ENCODE results near the gene MYL10.
"Not testable (repeated sequence)": the region's sequence is repeated elsewhere in the genome, so short reads cannot be mapped to it uniquely, and the experiment has no call there.

Gene MYL10

DNA sequence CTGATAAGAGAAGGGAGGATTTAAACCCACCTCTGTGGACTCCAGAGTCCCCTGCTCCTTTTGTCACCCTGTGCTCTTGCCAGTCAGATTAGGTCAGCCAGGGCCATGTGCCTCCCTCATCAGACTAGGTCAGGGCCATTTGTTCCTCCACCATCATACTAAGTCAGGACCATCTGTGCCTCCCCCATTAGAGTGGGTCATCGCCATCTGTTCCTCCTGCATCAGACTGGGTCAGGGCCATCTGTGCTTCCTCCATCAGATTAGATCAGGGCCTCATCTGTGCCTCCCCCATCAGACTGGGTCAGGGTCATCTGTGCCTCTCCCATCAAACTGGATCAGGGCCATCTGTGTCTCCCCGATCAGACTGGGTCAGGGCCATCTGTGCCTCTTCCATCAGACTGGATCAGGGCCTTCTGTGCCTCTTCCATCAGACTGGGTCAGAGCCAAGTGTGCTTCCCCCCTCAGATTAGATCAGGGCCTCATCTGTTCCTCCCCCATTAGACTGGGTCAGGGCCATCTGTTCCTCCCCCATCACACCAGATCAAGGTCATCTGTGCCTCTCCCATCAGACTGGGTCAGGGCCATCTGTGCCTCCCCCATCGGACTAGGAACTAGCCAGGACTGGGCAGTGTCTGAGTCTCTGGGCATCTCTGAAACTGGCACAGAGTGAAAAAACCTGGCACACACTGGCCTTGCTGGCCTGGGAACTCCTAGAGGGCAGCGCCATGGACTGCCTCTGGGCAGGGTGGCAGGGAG, 11.5 kb downstream of the MYL10 start:
- FAIRE-seq = no peak

DNA sequence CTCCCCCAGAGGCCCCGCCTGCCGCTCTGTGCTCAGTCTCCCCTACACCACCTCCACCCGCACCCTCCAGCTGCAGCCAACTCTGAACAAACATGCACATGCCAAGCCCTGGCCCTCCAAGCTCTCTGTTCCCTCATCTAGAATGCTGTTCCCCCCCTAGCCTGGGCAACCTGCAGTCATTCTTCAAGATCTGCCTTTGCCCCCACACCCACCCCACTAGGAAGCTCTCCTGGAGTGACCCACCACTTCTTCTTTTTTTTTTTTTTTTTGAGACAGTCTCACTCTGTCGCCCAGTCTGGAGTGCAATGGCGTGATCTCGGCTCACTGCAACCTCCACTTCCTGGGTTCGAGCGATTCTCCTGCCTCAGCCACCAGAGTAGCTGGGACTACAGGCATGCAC, 13.7 kb downstream of the MYL10 start:
- FAIRE-seq = no peak

DNA sequence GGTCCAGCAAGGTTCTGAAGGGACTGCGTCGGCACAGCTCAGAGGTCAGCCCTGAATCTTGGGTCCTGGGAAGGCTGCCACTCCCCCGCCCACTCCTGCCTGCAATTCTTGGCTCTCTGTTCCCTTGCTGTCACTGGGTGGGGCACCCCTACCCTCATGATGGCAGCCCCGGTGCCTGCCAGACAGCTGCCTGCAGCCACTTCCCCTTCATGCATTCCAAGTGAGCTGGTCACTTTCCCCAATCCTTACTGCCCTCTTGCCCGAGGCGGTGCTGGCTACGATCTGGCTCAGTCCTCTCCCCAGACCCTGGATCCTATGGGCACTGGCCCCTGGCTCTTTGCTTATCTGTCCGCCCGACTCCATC, 14.2 kb downstream of the MYL10 start:
- FAIRE-seq = no peak

DNA sequence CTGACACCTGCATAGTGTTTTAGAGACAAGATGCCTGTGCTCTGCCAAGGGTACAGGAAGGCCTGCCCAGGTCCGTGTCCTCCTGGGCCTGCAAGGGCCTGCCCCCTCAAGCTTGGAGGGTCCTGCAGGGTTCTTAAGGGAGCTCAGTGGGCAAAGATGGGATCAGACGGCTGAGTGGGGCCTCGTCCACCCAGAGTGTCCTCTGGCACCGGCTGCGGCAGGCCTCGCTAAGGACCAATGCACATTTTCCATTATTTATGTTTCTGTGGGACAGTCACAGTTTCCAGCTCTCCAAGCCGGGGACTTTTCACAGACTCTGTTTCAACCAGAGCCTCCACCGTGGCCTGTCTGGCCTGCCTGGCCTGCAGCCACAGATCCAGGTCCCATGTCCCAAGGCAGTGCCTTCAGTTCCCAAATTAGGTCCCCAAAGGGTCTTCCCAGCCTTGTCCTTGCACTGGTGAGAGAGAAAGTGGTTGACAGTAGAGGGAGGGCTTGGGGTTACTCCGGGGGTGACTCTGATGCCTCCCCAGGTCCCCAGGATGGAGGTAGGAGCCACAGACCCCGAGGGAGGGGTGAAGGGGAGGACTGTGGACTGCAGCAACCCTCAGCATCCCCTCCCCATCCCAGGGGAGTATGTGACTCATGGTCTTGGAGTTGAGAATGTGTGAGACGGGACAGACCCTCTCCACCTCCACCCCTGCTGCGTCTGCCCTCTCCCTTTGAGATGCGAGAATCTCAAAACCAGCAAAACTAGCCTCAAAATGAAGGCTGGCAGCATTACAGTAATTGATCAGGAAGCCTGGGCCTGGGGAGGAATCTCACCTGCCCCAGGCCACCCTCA, 14.8 kb downstream of the MYL10 start:
- no peak for FAIRE-seq

DNA sequence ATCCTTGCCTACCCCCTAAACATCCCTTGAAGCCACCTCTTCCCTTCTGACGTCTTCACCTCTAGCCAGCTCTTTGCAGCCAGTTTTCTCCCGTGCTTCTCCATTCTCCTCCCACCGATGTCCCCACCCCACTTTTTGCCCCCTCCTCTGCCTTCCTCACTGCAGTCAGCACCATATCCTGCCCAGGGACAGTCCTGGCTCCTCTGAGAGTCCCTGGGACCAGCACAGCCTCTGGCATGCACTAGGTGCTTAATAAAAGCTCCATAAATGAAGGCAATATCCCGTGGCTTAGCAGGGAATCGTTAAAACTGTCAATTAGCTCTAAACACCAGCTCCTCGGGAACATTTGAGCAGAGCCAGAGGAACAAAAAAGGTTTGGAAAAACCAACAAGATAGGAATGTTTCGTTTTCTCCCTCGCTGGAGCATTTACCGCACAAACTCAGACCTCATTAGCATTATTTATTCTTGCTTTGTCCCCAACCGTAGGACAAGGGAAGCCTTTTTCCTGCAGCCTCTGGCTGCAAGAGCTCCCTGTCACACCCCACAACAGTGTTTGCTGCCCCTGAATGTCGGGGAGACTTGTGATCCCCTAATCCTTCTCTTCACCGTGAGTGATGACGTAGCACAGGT, 16.1 kb downstream of the MYL10 start:
- FAIRE-seq = no peak

DNA sequence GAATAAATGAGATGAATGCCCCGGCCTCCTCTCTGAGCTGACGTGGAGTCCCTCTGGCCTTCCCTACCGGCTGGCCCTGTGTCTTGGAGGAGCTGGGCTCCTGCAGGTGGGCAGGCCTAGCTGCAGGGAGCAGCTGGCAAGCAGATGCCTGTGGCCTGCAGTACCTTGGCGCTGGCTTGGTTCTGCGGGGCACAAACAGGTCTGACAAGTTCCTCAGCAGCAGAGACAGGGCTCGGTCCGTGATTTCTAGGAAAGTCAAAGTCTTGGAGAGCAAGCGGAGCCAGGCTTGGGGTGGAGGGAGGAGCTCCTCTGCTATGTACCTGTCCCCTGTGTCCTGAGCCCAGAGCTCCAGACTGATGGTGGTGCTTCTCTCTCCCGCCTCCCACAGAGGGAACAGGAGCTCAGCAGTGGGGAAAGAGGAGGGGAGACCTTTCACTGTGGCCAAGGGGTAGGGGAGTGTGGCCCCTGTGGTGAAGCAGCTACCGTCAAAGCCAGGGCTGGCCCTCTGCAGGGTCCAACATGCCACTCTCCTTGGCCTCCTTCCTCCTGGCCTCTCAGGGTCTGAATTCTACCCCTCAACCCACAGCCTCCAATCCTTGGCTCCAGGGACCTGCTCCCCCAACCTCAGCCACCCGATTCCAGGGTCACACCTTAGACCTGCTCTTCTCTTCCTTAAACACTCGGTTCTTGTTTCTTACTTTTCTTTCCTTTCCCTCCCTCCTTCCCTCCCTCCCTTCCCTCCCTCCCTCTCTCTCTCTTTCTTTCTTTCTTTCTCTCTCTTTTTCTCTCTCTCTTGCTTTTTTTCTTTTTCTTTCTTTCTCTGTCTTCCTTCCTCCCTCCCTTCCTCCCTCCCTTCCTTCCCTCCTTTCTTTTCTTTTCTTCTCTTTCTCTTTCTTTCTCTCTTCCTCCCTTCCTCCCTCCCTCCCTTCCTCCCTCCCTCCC, 20.1 kb downstream of the MYL10 start:
- FAIRE-seq = no peak

DNA sequence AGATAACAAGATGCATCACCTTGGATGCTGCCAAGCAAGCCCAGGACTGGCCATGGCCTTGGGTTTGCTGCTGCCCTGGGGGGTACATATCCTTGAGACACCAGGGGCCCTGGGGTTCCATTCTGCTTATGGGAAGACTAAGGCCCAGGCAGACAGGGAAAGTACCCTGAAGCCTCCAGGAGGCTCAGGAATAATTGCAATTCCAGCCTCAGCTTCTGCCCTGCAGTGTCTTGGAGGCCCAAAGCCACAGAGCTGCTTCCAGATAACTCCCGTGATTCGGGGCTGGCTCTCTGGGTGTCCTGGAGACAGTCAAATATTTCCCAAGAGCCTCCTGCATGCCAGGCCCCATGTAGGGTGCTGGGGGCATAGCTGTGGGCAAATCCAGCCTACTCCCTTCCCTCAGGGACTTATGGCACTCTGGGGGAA, 22.6 kb downstream of the MYL10 start:
- no peak for FAIRE-seq

DNA sequence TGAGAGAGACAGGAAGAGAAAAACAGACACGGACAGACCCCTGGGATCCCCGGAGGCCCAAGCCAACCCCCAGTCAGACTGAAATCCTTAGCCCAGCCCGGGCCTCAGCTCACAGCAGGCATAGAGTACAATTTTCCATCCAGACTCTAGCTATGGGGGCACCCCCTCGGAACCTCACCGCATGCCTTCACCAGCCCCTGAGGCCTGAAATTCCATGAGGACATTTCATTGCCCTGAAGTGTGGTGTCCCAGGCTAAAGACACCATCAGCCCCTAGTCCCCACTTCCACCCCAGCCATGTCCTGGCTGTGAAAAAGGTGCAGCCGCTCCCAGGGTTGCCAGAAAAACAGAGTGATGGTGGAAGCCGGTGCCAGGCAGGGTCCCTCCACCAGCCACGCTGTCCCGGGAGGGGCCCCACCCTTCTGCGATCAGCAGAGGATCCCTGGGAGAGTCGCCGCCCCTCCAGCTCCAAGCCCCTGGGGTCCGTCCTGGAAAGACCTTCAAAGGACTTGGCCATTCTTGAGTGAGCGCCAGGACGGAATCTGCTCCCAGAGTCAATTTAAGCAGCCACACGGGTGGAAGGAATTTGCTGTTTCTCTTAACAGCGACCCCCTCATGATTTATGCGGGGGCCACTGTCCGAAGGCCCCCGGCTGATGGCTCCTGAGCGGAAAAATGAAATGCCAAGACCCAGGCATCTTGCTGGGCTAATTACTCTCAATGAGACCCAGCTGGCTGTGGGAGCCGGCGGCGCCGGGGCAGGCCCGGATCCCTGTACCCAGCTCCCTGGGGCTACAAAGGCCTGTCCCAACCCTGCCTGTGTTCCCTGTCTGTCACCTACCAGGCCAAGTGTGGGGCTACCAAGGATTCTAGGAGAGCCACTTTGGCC, 23.2 kb downstream of the MYL10 start:
- no peak for FAIRE-seq

DNA sequence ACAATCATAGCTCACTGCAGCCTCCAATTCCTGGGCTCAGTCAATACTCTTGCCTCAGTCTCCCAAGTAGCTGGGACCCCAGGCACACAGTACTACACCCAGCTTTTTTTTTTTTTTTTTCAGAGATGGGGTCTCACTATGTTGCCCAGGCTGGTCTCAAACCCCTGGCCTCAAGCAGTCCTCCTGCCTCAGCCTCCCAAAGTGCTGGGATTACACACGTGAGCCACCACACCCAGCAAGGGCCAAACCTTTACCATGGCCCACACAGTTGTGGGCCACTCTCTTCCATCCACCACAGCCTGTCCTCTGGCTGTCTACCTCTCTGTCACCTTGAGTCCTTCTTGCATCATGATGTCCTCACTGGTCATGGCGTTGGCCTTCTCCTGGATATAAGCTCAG, 24.2 kb downstream of the MYL10 start:
- FAIRE-seq = not testable (repeated sequence)

DNA sequence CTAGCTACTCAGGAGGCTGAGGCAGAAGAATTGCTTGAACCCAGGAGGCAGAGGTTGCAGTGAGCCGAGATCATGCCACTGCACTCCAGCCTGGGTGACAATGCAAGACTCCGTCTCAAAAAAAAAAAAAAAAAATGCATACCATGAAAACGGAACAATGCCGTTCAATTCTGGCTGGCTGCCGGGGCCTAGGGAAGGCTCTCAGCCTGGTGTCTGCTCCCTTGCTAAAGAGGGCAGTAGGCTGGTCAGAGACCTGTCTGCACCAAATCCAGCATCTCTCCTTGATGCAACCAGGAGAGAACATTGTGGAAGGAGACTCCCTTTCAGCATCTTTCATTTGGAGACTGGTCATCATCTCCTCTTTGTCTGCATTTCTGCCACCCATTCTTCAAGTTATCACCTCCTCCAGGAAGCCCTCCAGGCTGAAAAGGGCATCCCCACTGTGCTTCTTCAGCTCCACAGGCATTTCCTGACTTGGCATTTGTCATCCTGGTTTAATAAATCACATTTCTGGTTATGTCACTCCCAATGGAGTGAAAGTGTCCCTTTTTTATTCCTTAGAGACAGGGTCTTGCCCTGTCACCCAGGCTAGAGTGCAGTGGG, 24.7 kb downstream of the MYL10 start:
- FAIRE-seq = no peak

DNA sequence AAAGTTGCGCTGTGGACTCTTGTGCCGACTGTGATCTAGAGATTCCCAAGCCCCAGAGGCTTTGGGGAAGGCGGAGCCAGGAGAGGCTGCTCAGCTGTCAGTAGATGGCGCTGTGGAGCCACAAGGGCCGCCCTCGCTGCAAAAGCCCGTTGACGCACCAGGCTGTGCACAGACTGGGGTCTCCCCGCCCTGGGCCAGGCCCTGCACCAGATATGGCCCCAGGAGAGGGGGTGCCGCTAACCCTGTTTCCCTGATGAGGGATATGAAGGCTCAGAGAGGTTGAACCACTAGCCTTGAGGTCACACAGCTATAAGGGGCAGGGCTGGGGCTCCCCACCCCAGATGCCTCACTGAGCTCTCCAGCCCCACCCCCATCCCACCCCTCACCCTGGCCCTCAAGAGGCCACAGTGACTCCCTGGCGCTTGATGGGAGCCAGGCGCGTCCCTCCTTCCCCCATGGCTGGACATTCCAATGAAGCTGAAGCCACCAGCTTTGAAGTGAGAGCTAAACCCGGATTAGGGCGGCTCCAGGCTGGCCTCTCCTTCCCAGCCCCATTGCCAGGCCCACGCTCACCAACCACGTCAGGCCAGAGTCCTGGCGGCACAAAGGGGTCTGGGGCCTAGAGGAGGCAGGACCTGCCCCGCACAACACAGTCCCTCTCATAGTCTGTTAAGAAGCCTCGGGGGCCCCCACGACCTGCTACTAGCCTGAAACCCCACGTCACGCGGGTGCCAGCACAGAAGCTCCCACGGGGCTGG, 26.4 kb downstream of the MYL10 start:
- no peak for FAIRE-seq

DNA sequence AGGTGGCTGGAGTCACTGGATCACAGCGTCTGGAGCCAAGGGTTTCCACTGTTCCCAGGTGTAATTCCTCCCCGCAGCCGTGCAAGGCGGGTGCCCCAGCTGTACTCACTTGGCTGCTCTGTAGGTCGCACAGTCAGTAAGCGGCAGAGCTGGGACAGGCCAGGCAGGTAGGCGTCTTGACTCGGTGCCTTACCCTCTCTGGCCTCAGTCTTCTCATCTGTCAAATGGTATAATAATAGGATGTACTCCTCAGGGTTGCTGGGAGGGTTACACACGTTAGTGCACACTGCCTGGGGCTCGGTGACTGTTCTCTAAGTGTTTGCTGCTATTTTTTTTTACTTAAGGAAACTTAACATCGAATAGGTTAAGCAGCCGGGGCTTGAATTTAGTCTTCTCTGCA, 27.0 kb downstream of the MYL10 start:
- no peak for FAIRE-seq

DNA sequence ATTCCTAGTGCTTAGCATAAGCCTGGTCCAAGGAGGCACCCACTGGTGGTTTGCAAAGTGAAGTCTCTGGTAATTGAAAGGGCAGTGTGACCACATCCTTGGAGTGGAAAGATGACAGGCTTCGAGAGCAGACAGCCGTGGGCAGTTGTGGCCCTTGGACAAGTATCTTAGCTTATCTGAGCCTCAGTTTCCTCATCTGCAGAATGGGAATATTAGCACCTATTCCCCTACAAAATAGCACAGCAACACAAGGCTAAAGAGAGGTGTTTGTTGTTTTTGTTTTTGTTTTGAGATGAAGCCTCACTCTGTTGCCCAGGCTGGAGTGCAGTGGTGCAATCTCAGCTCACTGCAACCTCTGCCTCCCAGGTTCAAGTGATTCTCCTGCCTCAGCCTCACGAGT, 29.3 kb downstream of the MYL10 start:
- FAIRE-seq = no peak

DNA sequence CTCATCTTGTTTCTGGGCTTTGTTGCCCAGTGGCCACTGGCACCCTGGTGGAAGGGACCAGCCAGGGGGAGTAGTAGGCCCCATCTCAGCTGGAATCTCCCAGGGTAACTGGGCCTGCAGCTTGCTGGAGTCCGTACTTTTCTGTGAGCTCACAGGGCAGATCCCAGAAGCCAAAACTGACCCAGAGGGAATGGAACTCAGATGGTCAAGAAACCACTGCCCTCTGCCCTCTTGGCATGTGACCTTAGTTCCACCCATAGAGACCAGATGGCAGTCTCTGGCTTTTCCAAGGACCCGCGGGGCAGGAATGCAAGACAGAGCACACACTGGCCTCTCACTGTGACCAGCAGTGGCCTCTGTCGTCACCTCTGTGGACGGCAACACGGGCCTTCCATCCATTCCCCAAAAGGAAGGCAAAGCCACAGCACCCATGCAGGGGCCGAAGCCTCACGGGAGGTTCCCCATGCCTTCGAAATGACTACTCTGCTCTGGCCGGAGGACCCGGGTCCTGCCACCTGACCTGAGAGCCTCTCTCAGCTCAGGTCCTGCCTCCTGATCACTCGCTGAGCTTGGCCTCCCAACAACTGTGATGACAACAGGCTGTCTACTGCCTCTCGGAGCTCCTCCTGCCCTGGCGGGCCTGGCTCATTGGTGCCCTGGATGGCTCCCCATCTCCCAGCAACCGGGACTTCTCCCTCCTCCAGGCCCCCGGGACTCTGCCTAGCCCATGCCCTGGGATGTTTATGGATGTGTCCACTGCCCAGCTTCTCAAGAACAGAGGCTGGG, 29.9 kb downstream of the MYL10 start:
- no peak for FAIRE-seq

DNA sequence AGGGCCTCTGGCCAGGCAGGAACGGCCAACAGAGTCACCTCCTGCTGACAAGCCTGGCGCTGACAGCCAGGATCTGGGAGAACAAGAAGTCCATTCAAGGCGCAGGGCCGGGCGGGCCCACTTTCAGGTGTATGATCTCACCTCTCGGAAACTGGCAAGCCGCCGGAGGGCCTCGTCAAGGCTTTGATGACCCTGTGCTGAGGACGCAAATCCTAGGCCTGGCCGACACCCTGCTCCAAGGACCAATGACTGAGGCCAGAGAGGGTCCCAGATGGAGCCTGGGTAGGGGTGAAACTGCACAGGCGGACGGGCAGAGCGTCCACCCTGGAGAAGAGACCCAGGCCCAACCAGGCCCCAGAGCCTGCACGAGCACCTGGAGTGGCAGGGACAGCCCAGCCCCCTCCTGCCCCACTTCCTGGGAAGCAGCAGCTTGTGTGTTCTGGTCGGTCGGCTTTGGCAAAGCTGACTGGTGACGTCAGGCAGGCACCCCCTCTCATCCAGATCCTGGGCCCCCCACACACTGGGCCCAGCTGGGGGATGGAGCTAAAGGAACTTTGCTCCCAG, 30.6 kb downstream of the MYL10 start:
- FAIRE-seq = no peak

DNA sequence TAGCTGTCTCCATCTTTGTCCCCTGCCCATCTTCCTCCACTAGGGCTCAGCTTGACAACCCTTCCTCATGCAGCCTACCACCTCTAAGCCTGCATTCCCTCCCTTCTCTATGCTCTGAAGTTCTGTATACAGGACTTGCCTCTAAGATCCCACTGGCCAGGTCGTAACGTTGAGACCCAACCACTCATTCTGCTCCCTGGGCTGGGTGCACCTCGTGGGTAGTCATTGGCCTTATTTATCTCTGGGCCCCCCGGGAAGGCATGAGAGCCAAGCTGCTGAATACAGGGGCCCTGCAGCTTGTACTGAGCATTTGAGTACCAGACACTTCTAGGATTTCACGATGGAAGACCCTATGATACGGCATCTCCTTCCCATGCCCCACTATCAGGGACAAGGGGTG, 31.2 kb downstream of the MYL10 start:
- FAIRE-seq = no peak

DNA sequence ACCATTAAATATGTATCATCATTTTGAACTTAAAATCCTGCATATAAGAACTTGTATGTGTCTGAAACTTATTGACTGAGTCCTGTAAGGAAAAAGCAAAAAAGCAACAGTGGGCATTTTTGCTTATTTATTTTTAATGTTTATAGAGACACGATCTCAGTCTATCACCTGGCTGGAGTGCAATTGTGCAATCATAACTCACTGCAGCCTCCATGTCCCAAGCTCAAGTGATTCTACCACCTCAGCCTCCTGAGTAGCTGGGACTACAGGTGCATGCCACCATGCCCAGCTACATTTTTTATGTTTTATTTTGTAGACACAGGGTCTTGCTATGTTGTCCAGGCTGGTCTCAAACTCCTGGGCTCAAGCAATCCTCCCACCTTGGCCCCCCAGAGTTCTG, 32.2 kb downstream of the MYL10 start:
- no peak for FAIRE-seq

DNA sequence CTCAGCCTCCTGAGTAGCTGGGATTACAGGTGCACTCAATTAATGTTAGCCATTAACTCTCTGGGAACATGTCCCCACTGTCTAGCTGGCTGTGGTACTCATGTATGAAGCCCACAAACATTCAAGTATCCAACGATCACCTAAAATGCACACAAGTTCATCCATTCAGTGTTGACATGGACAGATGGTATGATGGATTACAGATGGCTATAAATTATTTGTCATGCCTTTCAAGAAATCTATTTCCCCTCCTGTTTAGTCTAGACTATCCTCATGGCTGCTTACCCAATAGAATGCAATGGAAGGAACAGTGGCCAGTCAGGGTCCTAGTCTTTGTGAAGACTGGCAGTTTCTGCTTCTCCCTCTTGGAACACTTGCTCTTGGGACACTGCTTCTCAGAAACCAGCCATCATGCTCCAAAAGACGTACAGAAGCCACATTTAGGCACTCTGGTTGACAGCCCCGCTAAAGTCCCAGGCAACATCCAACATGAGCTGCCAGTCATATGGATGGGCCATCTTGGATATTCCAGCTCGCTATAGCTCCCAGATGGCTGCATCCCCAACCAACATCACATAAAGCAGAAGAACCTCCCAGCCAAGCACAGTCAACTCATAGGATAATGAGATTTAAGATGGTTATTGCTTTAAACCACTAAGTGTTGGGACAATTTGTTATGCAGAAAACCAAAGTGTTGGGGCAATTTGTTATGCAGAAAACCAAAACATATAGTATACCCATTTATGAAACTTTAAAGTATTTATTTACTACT, 33.1 kb downstream of the MYL10 start:
- FAIRE-seq = no peak

DNA sequence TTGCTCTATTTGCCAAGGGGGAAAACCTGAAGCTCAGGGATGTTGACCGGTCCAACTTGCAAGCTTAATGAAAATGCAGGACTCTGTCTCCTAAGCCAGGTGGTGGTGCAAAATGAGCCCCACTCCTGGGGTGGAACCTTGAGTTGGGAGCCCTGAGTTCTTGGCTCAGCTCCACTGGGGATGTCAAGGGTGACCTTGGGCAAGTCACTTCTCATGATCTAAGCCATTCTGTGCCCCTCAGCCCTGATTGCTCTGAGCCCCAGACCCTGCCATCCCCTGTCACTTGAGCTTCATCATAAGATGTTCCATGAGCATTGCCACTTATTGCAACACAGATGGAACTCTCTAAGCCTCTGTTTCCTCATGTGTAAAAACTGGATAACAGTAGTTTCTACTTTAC, 33.9 kb downstream of the MYL10 start:
- no peak for FAIRE-seq

All from islet of Langerhans (tissue), 1 donor.